HEK293 (cell line): ENCODE measurements around the gene PSMA2.

Experiments used
- CTCF ChIP-seq: fragments of 450-650 bp; formaldehyde crosslinking; IDR thresholded peaks from 2 replicates; pipeline ENCODE4 v1.5.1; 2016; ENCODE audit warnings: missing biosample characterization, missing genetic modification characterization
- FEZF1 ChIP-seq: fragments of 450-650 bp; formaldehyde crosslinking; IDR thresholded peaks from 2 replicates; pipeline ENCODE4 v1.5.1; 2016; ENCODE audit warnings: missing biosample characterization, missing genetic modification characterization
- PRDM6 ChIP-seq: fragments of 450-650 bp; formaldehyde crosslinking; IDR thresholded peaks from 2 replicates; pipeline ENCODE4 v1.5.1; 2017; ENCODE audit warnings: missing biosample characterization, missing genetic modification characterization
- REST ChIP-seq: fragments of 450-650 bp; formaldehyde crosslinking; IDR thresholded peaks from 2 replicates; pipeline ENCODE4 v1.5.1; 2016; ENCODE audit warnings: missing biosample characterization, missing genetic modification characterization
- SALL2 ChIP-seq: fragments of 450-650 bp; formaldehyde crosslinking; IDR thresholded peaks from 2 replicates; pipeline ENCODE4 v1.5.0; 2017; ENCODE audit warnings: missing biosample characterization, mild to moderate bottlenecking, missing genetic modification characterization, borderline replicate concordance
- SP2 ChIP-seq: fragments of 450-650 bp; formaldehyde crosslinking; IDR thresholded peaks from 2 replicates; pipeline ENCODE4 v1.5.1; 2016; ENCODE audit warnings: missing biosample characterization, missing genetic modification characterization
- ZBTB1 ChIP-seq: fragments of 450-650 bp; formaldehyde crosslinking; IDR thresholded peaks from 2 replicates; pipeline ENCODE4 v1.5.1; 2016; ENCODE audit warnings: missing biosample characterization, missing genetic modification characterization
- ZBTB7A ChIP-seq: fragments of 450-650 bp; formaldehyde crosslinking; IDR thresholded peaks from 2 replicates; pipeline ENCODE4 v1.5.1; 2016; ENCODE audit warnings: low read depth, missing biosample characterization, missing genetic modification characterization
- ZNF292 ChIP-seq: fragments of 450-650 bp; formaldehyde crosslinking; IDR thresholded peaks from 2 replicates; pipeline ENCODE4 v1.5.1; 2016; ENCODE audit warnings: low read depth, missing biosample characterization, missing genetic modification characterization, borderline replicate concordance
- ZNF302 ChIP-seq: fragments of 450-650 bp; formaldehyde crosslinking; IDR thresholded peaks from 2 replicates; pipeline ENCODE4 v1.5.1; 2016; ENCODE audit warnings: missing biosample characterization, missing genetic modification characterization, low read depth
- ZNF830 ChIP-seq: fragments of 450-650 bp; IDR thresholded peaks from 2 replicates; pipeline ENCODE4 v1.5.0; 2018; ENCODE audit warnings: missing biosample characterization, missing genetic modification characterization, low read depth, mild to moderate bottlenecking, moderate library complexity

GRCh38 chr7:42931834-42932651, at the start of gene PSMA2, which contains the start of gene MRPL32:
- TF ChIP-seq REST (tag by site-specific recombination): peak; percentile 22; the same call in 1 of the 2 replicates
- no peak for TF ChIP-seq CTCF (tag by site-specific recombination)
- TF ChIP-seq ZBTB1 (tag by site-specific recombination): 0 out of 2 replicates have a peak, but pooled peaks have one; percentile 37
- TF ChIP-seq ZNF302: no peak
- no peak for TF ChIP-seq FEZF1 (tag by site-specific recombination)
- TF ChIP-seq ZNF830 (tag by site-specific recombination): no peak
- no peak for TF ChIP-seq ZNF292 (tag by site-specific recombination)
- TF ChIP-seq SALL2 (tag by site-specific recombination): no peak
- no peak for TF ChIP-seq ZBTB7A (tag by site-specific recombination)
- TF ChIP-seq SP2 (tag by site-specific recombination): peak; percentile 86
- no peak for TF ChIP-seq PRDM6 (tag by site-specific recombination)
